HG02884 (cell line): ENCODE results near the gene AQP5.

ENCODE experiments used
- ATAC-seq: cut with Tn5 transposase; IDR thresholded peaks from one replicate; pipeline ENCODE4 v1.9.1; 2021; ENCODE audit warnings: mild to moderate bottlenecking, moderate library complexity; ENCODE audit not compliant: unreplicated experiment

Gene AQP5

GRCh38 chr12:49961111-49961922, at the start of gene AQP5:
TSS of gene AQP5 (plus strand) at chr12:49961872. CDS start at chr12:49962018, 146 bp downstream.
- no peak for ATAC-seq

DNA sequence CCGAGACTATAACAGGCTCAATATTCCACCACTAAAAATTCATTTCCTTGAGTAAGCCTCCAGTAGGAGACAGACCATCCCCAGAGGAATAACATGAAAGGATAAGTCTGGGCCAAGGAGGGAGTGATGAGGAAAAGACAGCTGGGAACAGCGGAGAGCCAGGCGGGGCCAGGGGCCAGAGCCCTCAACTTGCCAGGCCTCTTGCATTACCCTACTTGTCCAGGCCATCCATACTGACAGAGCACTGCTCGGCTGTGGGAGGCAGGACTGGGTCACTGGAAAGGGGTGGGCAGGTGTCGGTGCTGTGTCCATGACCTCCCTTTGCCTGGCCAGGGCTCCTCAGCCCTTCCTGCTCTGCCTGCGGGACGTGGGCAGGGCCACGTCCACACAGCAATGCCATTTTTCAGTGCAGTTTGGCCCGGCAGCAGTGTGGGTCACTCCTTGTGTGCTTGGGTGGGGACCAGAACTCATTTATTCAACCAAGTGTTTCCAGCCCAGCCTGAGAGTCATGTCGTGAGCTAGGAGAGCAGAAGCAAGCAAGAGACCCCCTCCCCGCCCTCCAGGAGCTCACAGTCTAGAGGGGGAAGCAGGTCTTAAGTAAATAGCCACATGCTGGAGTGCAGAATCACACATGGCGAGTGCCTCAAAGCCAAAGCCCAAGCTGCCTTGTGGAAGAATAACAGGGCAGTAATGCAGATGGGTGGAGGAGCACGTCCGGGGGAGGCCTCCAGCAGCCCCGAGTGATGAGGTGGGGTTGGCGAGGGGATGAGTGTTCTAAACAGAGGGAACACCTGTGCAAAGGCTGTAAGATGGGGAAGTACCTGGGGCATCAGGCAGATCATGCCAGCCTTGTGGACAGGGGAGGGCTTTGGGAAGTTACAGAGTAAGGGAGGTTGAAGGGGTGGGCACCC, 49.1 kb upstream of the AQP5 start:
- no peak for ATAC-seq

GRCh38 chr12:49916129-49916919, 45.3 kb upstream of the AQP5 start:
- no peak for ATAC-seq

DNA sequence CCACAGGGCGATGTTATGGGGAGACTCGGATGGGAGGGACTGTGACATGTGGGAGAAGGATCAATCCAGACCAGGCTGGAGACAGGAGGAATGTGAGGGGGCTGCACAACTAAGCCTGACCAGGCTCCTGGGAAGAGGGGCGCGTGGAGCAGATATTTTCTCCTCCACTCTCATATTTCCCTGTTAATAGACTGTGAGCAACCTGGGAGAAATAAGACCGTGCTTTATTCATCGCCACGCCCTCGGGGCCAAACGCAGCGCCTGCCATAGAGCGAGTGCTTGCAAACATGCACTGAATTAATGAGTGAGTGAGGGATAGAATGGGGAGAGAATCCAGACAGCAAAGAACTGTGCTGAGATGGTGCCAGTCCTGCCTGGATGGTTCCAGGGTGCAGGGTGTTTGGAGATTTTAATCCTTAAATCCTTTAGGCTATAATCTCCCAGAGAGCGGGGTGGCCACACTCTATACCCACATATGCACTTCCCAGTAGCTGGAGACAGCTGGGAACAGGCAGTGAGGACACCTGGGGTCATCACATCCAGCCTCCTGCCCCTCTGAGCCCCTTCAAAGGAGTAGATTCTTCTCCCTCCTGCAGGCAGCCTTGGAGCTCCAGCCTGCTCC, 44.4 kb upstream of the AQP5 start:
- no peak for ATAC-seq

GRCh38 chr12:49917788-49918173, 43.9 kb upstream of the AQP5 start:
- no peak for ATAC-seq

DNA sequence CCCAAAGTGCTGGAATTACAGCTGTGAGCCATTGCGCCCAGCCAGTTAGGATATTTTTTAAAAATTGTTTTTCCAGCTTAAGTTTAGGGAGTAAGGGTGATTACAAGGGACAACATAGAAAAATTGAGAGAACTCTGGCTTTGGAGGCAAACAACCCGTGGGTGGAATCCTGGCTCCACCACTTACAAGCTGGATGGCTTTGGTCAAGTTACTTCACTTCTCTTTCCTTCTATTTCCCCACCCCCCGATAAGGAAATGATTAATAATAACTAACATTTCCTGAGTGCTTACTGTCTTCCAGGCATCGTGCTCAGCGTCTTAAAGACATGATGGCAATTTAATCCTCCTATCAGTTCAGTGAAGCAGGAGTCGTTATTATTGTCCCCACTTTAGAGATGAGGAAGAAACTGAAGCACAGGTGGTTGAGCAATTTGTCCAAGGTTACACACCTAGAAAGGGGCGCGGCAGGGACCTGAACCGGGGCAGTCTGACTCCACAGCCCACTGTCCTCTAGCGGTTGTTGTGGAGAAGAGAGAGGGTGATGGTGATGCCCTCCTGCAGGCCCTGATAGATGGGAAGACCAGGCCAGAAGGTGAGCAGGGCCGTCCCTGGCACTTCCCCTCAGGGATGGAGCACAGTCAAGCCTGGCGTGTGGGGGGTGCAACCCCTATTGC, 41.3 kb upstream of the AQP5 start:
- ATAC-seq, result no peak

- ATAC-seq, result no peak
Measured at GRCh38 chr12:49920915-49921286, 40.8 kb upstream of the AQP5 start.

DNA sequence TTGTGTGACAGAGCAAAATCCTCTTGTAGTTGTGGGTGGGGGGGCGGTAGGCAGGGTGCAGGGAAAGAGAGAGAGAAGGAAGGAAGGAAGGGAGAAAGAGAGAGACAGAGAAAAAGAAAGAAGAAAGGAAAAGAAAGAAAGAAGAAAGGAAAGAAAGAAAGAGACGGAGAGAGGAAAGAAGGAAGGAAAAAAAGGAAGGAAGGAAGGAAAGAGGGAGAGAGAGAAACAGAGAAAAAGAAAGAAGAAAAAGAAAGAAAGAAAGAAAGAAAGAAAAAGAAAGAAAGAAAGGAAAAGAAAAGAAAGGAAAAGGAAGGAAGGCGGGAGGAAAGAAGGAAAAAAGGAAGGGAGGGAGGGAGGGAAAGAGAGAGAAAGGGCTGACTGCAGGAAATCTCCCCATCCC, 40.4 kb upstream of the AQP5 start:
- no peak for ATAC-seq

- ATAC-seq, result no peak
Measured at GRCh38 chr12:49921936-49922335, 39.7 kb upstream of the AQP5 start.

DNA sequence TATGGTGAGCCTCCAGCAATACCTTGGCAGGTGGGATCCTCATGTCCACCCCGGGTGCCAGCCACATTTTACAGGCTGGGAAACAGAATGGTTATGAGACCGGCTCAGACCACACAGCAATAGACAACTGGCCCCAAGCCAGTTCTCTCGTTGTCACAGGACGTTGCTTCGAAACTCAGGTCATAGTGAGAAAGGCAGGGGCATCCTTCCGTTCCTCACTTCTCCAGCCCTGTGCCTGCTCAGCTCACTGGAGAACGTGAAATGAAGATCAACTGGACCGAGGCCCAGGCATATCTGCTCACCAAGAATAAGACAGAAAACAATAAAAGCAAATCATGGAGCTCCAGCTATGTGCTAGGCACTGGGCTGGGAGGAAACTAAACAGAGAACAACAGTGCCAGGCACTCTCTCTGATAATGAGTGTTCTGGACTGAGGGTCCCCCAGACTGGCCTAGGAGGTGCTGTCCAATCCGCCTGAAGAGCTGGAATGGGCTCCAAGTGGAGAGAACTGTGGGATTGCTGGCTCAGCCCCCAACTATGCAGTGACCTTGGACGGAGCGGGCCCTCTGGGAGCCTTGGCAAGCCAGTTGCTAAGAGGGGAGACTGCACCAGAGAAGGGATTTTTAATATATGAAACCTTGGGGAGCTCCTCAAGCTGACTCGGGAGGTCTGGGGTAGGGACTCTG, 39.2 kb upstream of the AQP5 start:
- no peak for ATAC-seq

DNA sequence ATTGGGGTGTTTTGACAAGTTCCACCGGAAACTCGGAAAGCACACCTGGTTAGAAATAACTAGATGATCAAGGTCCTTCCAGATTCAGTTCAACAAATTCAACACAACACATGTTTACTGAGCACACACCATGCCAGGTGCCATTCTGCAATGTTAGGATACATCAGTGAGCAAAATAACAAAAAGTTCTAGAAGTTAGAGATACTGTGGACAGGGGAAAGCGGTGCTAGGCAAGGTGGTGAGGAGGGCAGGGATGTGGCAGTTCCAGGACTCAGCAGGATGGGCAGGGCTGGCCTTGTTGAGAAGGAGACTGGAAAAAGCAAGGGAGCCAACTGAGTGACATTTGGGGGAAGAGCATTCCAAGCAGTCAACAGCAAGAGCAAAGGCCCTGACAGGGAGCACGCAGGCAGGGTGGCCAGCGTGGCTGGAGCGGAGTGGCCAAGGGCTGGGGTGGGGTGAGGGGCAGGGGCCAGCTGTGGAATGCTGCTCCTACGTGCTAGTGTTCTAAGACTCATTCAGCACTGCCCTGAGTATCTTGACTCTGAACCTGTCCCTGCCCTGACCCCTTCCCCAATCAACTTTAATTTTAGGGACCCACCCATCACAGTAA, 38.5 kb upstream of the AQP5 start:
- no peak for ATAC-seq

DNA sequence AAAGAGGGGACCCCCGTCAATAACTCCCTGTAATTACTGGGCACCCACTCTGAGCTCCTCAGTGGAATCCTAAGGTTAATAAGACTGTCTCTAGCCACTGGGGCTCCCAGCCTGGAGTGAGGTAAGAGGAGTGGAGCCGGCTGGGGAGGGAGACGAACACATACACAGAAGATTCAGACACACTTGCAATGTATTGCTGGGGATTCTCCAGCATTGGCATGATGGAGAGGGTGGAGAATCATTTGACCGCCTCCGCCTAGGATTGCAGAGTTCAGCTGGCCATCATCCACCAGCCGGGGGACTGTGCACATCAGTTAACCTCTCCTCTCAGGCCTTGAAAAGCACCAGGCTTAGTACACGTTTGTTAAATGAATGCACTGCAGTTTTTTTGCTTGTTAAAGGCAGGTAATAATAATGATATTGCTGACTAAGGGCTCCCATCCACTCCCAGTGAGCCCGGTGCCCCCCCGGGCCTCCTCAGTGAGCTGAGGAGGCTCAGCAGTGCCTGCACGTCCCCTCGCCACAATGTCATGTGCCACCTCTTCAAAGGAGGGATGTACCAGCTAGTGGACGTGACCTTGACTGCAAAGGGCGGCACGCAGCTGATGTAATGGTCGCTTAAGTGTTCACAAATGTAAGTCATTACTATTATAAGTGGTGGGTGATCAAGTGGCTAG, 37.7 kb upstream of the AQP5 start:
- ATAC-seq, result no peak

DNA sequence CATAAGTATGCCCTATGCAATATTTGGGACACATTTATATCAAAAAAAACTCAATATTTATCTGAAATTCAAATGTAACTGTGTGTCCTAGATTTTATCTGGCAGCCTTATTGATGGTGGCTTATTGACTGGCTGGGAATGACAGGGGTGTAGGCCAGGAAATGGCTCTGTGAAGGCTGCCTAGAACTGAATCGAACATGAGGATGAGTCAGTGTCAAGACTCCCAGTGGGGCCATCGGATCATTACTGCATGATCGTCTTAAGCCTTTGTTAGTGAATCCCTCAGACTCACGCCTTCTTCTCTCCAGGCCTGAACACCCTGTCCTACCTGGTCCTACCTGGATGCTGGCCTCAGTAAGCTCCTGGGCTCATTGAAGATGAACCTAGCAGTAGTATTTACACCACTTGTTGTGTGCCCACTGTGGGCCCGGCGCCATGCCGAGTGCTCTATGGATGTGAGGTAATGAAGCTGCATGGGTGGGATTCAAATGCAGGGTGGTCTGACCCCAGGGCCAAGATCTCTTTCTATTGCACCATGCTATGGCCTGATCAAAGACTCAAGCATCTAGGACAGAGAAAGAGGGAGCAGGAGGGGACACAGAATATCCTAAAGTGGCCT, 36.9 kb upstream of the AQP5 start:
- no peak for ATAC-seq

DNA sequence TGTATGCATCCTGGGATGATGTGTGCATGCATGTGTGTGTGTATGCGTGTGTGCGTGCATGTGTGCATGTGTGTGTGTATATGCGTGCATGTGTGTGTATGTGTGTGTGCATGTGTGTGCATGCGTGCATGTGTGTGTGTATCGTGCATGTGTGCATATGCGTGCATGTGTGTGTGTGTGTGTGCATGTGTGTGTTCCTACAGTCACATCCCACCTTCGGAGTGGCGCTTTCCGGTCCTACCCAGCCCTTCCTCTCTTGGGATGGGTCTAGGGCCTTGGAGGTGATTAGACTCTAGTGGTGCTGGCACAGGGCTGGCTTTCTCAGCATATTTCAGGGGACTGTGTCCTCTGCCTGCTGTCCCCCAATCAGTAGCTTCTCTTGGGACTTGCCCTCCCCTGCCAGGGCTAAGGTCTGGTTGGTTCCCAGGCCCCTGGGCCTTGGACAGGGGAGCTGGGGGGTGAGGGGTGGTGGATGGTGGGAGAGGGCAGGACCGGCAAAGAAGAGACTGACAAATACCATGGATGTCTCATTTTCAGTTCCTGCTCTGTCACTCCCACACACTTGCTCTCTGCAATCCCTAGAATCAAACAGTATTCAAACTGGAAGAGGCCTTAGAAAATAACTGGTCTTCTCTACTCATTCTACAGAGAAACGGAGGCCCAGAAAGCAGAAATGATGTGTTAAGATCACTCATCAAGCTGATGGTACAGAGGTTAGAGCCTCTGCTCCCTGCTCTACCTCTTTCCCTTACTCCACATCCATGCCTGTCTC, 36.1 kb upstream of the AQP5 start:
- ATAC-seq, result no peak

- no peak for ATAC-seq
Measured at GRCh38 chr12:49928471-49928870, 33.2 kb upstream of the AQP5 start.

DNA sequence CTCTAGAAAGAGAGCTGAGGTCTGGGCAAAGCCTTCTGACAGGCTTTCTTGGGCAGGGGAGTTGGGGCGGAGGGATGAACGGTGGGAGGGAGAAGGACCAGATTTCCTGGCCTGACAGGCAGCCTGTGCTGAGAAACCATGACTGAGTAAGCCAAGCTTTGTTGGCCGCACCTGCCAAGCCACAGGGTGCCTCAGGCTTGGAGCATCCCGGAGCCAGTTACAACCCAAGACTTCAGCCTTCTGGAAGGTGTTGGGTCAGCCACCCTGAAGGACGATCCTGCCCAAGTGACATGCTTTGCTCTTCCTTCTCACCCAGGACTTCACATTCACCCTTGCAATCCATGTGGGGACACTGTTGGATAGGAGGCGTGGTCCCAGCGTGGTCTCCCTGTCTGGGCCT, 32.1 kb upstream of the AQP5 start:
- no peak for ATAC-seq

DNA sequence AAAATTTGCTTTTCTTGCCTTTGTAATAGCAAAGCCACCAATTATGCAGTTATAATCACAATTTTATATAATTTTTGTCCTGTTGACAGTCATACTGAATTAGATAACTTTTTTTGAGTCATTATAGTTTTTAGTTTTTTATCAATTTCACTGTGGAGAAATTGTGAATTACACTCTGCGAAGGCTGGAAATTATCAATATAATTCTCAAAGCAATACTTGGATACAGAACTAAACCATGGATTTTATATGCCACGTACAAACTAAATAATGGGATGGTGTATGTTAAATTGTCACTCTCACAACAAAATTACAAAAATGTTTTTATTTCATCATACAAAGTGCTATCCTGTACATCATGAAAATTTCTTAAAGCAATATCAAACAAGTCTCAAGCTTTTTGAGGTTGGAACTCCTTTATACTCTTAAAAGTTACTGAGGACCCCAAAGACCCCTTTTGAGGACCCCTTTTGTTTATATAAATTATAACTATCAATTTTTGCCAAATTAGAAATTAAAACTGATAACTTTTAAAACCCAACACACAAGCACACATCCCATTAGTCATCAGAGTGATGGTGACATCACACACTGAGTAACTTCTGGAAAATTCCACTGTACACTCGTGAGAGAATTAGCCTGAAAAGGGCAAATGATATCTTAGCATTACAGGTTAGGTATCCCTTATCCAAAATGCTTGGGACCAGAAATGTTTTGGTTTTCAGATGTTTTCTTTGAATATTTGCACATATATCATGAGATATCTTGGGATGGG, 31.0 kb upstream of the AQP5 start:
- no peak for ATAC-seq
